Lower leg skin (tissue), 3 donors: ENCODE measurements around the gene MTUS2.

ENCODE experiments used
- CTCF ChIP-seq, 3 donors: fragments of 450-650 bp; IDR thresholded peaks; one replicate each; pipeline ENCODE4 v1.5.1; 2016; ENCODE audit warnings: antibody characterized with exemption in 3 of 3, mild to moderate bottlenecking in 3 of 3, moderate library complexity in 2 of 3
- POLR2A ChIP-seq, 2 donors: fragments of 450-650 bp; IDR thresholded peaks; one replicate each; pipeline ENCODE4 v1.6.1; 2016 to 2017; ENCODE audit warnings: antibody characterized with exemption in 2 of 2, mild to moderate bottlenecking in 1 of 2, moderate library complexity in 1 of 2

GRCh38 chr13:29301027-29301426 is 480.9 kb downstream of the MTUS2 start:
- no peak for TF ChIP-seq CTCF (IDR thresholded peaks at IDR 0.05)
- TF ChIP-seq POLR2A (IDR thresholded peaks at IDR 0.05): no peak
